CD1c-positive myeloid dendritic cell (primary cell): Measurements from ENCODE around the gene ARHGAP20.
"Not testable (repeated sequence)": the region's sequence is repeated elsewhere in the genome, so short reads cannot be mapped to it uniquely, and the experiment has no call there.

ENCODE experiments used
- DNase-seq: peaks from one replicate; pipeline ENCODE4 v3.0.0-alpha.2; 2016; ENCODE audit errors: extremely low spot score

The ARHGAP20 gene

DNA sequence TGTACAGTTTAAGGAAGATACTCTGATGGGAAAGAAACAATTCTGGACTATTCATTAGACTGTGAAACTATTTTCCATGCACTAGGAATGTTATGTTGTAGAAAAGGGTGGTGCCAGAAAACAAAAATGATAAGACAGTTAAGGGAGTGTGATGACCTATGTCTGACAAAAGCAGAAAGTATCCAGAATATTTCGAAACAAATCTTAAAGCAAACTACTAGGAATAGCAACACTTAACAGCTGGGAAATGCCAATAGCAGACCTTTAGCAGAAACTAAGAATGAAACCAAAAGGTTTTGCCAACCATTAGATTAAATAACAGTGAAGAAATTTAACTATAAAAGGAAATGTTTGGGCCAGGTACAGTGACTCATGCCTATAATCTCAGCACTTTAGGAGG is 3.3 kb upstream of the ARHGAP20 start:
- DNase-seq, result no peak

DNA sequence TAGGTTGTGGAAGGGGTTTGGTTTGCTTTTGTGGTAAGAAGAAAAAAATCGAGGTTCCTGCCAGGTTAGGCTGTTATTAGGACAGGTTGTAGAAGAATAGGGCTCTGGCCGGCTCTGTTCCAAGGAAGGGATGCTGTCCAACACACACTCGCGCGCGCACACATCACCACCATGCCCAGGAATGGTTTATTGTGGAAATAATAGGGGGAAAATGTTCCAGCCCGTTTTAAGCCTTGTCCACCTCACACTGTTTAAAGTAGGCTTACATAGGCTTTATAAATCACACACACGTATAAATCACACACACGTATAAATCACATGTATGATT is 1.2 kb upstream of the ARHGAP20 start:
- DNase-seq, result no peak

DNA sequence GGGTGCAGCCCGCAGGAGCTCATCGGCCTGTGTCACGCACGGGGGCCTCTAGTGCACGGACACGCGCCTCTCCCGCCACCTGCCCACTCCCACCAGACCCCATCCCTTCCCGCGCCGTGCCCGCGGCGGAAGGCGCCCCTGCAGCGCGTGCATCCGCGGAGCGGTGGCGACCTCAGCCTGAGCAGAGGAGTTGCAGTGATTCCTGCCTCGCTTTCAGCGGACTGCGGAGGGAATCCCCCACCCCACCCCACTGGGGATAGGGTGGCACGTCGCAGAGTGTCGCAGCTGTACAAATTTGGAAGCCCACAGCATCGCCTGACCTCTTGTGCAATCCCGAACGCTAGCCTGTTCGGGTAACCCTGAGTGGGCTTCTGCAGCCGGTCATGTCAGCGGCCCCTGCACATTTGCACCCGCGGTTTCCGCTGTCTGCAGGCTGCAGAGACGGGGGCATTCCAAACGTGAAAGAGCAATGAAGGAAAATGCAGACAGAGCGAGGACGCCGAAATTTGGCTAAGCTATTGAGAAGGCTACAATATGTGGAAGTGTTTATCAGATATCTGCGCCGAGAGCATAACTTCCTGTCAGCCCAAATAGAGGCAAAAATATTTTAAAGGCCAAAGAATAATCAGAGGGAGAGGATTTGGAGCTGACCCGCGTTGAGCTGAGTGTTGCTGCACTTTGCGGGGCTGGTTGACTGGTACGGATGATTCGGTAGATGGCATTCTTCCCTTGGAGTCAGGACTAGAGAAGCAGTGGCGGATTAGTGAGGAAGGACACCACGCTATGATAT is 617 bp upstream of the ARHGAP20 start:
- peak; percentile 3 for DNase-seq

DNA sequence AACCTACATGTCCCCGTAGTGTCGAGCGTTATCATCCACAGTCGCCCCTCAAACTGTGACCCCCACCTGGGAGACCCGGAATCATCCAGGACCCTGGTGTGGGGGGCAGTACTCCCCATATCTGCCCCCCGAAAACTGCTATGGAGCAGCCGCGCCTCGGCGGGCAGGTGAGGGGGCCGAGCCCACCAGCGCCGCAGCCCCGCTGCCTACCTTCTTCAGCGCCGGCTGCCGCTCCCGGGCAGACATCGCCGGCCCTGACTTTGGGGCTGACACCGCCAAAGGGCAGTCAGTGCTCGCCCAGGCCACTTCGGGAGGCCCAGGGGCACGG is 825 bp downstream of the ARHGAP20 start:
- DNase-seq, result no peak

DNA sequence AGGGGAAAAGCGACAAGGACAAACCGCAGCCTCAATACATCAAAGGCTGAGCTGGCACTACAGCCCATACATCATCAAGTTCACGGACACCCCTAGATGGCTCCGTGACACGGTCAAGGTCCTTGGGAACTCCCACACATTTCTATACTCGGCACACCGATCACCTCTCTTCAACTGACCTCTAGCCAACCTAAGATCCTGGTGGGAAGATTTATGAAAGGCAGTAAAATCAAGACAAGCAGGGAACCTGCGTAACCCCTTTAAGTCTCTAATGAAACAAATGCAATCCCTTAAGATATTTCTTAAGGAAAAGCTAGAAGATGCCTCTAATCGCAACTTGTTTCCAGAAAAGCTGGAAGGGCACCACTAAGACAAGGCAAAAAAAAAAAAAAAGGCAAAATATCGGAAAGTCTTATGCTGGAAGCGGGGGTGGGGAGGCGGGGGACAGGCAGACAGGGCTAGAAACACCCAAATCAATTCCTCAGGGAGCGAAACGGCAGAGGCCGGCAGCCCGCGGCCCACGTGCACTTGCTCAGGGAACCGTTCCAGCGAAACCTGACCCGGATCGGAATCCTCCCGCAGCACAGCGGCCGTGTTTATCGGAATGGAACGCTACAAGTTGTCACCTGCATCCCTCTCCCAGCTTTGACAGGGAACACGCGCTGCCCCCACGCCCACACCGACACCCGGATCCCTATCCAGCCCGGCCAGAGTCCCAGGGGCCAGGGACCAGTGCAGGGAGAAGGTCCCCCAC is 1.4 kb downstream of the ARHGAP20 start:
- no peak for DNase-seq

DNA sequence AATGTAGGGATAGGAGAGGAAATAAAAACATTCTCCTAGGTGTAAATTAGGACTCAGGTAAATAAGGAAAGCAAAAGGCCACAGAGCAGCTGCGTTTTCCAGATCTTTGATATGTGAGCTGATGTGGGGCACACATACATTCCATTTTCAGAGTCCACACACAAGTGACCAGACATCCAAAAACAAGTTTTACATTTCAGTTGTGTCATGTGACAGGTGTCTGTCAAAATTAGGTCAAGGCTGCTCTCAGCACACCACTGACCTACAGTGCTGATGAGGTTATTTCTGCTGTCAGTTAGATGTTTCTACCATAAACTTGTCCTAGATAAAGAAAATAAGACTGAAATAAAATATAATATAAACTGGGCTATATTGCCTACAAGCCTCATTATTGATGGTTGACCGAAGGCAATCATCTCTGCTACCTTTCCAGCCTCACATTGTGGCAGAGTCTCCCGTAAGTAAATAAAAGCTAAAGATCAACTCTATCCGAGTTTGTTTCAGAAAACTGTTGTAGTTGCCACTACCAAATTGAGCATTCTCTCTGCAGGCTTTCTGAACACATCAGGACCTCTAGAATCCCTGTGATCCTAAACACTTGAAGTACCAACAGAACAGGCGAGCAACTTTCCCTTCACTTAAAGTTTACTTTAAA is 7.9 kb downstream of the ARHGAP20 start:
- DNase-seq, result no peak

DNA sequence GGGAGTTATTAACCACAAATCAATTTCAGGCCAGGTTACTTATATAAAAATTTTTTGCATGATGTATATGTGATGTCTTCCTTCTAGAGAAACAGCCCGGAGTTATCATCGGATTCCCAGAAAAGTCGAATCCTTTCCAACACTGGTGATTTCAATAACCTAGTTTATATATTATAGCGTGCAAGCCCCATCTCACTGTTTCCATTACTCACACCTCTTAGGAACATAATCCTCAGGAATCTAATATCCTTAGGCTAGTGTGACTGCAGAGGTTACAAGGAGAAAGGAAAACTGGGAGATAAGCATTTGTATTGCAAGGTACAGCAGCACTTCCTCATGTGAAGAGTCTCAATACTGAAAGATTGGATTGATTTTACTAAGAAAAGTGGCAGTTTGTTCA is 20.3 kb downstream of the ARHGAP20 start:
- no peak for DNase-seq

DNA sequence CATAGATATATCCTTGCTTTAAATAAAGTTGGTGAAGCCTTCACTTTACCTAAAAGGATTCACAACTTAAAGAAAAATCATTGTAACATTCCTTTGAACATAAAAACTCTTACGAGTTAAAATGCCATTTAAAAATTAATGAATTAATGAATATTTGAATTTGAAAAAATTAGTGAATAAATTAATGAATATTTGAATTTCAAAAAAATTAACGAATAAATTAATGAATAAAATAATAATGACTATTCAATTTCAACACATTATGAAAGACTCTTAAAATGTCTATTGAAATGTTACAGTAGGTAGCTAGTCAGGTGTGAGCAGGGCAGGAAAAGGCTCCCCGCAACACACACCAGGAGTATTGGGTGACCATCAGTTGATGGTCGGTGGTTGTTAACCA is 22.9 kb downstream of the ARHGAP20 start:
- no peak for DNase-seq

DNA sequence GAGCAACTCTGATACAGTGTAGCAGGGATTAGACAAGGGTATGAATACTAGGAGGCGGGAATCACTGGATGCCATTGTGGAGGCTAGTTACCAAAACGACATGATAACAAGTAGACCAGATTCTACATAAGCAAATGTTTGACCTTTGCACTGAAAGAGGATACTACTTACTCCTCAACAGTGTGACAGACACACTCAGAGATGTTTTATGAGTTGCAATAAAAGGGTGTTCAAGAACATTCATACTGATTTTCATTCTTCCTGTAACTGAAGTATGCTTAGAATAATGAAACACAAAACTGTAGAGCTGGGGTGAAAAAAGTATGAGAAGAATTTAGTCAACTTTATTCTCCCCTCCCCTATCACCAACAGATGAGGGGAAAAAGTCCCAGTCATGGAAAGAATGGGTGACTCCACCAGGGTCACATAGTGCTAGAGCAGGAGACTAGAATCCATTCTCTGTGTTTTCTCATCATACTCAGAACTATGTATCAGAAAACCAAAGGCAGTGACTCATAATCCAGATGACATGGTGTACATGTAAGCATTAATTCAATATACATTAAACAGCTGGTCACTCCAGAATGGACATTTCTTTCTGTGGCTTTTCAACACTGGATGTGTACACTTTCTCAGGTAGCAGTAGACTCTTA is 32.8 kb downstream of the ARHGAP20 start:
- DNase-seq, result no peak

DNA sequence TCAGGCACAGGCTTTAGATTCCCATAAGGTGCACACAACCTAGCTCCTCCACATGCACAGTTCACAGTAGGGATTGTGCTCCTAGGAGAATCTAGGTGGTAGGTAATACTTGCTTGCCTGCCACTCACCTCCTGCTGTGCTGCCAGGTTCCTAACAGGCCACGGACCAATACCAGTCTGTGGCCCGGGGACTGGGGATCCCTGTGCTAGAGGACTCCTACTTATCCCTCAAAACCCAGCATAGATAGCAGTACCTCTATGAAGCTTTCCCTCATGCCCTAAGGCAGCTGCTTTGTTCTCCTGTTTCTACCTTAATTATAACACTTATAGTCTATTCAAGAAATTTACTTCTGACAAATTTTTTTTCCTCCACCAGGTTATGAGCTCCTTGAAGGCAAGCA is 36.7 kb downstream of the ARHGAP20 start:
- no peak for DNase-seq

DNA sequence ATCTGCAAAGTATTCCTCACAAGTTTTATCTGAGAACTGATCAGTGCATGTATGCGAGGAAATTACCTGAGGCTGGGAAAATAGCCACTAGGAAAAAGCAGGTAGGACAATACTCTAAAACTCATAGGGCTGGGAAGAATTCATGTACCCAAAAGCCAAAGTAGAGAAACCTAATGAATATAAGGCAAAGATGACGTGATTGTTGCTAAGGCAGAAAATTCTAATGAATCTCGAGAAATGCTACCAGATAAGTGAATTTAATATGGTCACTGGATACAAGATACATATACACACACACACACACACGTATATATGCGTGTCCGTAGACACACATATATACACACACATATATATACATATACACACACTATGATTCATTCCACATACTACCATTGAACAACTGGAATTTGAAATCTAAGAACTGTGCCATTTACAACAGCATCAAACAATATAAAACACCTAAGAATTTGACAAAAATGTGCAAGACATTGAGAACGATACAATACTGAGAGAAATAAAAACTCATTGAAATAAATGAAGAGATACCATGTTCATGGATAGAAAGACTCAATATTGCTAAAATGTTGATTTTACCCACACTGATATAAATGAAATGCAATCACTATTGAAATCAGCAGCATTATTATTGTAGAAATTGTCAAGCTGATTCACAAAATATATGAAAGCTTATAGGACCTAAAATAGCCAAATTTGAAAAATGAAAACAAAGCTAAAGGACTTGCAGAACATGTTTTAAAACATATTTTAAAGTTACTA is 46.4 kb downstream of the ARHGAP20 start:
- no peak for DNase-seq

DNA sequence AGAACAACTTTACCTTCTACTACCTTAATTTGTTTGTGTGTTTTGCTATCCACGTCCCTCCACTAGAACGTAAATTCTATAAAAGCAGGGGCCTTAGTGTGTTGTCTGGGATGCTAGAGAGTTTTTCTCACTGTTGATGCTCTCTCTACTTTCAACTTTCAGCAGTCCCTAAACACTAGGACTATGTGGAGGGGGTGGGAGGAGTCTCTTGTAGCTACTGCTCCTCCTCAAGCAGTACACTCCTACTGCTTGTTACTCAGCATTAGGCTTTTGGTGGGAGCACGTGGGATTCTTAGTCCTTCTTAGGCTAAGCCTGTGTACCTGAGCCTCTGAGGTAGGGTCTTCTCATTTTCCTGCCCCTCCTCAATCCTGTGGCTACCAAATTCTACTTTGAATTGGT is 56.3 kb downstream of the ARHGAP20 start:
- no peak for DNase-seq

DNA sequence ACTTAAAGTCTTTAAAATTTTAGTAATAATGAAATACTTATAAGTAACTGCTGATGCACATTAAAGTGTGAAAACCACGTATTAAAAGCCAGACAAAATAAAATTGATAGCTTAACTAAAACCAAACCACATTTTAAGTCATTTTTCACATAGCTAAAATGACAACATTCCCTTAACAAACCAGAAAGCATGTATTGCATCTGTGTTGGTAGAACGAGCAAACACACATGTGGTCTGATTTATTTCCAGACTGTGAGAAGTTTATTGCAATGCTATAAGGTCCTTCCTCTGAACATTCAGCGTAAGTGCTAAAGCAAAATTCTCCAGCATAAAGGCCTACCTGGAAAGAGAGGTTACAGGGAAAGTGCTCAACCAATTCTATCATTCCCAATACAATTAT is 57.8 kb downstream of the ARHGAP20 start:
- DNase-seq, result no peak

DNA sequence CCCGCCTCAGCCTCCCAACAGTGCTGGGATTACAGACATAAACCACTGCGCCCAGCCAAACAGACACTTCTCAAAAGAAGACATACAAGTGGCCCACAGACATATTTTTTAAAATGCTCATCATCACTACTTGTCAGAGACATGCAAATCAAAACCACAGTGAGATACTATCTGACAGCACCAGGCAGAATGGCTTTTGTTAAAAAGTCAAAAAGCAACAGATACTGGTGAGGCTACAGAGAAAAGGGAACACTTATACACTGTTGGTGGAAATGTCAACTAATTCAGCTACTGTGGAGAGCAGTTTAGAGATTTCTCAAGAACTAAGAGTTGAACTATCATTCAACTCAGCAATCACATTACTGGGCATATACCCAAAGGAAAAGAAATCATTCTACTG is 67.0 kb downstream of the ARHGAP20 start:
- DNase-seq, result no peak

DNA sequence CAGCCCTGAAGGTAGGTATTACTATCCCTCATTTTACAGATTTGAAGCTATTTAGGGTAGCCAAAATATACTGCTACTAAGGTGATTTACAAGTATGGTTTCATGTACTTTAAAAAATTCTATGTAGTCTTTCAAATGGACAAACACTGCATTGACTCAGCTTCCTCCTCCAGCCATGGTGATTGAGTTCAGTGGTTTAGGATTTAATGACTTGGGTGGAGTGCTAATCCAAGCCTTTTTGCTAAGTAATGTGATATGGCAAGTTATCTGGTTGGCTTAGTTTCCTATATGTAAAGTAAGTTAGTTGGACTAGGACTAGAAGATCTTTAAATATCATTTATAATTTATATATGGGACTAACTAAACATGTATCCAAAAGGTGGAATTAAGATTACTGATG is 77.9 kb downstream of the ARHGAP20 start:
- DNase-seq, result no peak

DNA sequence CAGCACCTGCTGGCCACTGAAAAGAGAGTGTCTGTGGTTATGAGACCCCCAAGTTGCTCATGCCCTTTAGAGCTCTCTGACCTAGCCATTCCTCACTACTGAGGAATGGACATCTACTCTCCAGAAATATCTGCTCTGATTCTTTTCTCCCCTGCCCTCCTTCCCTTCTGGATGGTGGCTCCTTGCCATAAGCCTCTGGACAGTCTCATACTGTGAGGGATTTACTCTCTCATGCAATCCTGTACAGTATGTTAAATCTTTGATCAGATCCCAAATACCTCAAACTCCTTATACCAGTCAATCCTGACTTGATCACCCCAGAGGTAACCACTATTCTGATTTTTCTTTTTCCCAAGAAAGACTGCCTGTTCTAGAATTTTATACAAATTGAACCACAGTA is 80.7 kb downstream of the ARHGAP20 start:
- no peak for DNase-seq

DNA sequence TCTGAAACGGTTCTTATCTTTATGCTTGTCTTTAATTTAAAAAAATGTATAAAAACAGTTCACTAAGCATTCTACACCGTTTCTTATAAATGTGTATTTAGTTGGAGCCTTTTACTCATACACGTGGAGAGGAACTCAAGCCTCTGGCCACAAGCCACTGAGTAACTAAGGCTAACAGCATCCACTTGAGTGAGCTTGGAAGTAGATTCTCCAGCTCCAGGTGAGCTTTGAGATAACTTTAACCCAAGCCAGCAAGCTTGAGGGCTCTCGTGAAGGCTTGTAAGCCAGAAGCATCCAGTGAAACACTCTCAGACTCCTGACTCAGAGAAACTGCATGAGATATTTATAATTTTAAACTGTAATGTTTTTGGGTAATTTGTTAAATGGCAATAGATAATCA is 82.6 kb downstream of the ARHGAP20 start:
- no peak for DNase-seq

DNA sequence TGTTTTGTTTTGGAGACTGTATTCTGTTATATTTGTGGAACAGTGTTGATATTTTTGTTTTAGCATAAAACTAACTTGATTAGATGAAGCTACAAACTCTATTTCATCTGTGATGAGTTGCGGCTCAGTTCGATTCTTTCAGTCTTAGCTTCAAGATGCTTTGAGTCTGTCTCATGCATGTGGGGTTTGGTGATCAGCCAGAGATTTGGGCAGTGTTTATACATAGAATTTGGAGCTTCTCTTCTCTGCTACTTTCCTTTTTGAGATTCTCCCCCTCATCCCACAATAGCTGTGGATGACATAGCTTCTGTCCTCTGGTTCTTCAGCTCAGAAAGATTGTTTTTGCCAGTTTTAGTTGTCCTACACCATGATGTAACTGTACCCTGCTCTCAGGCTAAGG is 90.4 kb downstream of the ARHGAP20 start:
- no peak for DNase-seq

DNA sequence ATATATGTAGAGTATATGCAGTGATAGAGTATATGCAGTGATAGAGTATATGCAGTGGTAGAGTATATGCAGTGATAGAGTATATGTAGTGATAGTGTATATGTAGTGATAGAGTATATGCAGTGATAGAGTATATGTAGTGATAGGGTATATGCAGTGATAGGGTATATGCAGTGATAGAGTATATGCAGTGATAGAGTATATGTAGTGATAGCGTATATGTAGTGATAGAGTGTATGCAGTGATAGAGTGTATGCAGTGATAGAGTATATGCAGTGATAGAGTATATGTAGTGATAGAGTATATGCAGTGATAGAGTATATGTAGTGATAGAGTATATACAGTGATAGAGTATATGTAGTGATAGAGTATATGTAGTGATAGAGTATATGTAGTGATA is 92.9 kb downstream of the ARHGAP20 start:
- not testable (repeated sequence) for DNase-seq

DNA sequence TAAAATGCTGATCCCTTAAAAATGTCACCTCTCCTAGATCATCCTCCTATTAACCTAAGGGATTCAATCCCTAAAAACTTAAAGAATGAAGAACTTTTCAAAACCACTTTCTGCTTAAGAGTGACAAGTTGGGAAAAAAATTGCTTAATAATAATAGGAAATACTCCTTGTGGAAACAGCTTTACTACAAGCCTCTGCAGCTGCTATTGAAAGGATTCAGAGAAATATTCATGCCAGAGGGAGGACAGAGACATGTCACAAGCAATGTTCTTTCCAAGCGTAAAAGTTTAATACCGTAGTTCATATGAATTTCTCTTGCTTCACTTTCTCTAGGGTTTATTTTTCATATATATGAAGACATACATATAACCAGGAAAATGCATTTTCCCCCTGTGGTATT is 98.2 kb downstream of the ARHGAP20 start:
- DNase-seq, result no peak

DNA sequence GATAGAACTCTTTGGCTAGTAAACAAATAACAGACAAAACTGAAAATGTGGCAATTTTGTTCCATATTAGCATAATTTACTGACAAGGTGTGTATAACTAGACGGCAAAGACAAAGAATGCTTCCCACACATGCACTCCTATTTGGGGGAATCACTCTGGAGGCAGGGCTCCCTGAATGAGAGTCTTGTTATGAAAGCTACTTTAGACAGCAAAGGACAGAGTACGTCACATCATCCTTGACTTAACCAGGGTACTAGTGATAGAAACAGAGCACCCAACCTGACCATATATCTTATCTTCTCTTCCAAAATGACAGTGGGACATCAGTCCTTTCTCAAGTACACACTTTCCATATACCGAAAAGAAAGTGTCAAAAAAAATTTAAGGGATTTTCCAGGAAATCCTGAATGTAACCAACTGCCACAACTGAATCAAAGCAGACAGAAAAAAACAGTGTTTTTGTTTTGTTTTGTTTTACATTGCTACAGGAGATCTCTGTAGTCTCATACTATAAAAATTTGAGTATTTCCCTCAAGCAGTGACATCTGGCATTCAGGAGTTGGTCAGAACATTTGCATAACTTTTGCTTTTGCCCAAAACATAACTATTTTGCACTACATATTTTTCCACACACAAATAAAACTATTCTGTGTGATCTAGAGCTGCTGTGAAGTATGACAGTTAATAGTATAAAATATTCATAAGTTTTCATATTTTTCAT is 98.9 kb downstream of the ARHGAP20 start:
- DNase-seq, result no peak
